IPS-18c (cell line): ENCODE measurements around the gene ARNT2.
A peak's percentile ranks its signal among the peaks of the same experiment; 100 is the strongest.
"Not testable (repeated sequence)": the region's sequence is repeated elsewhere in the genome, so short reads cannot be mapped to it uniquely, and the experiment has no call there.

ENCODE experiments used
- H3K4me3 ChIP-seq: 2 replicates; pipeline ENCODE4 v1.7.0; 2013; ENCODE audit warnings: low read depth, mild to moderate bottlenecking, low read length, moderate library complexity; ENCODE audit not compliant: insufficient read depth
- H3K9me3 ChIP-seq: one replicate; pipeline ENCODE4 v1.6.1; 2013; ENCODE audit warnings: mild to moderate bottlenecking, low read length, moderate library complexity; ENCODE audit not compliant: control insufficient read depth, insufficient read depth

ARNT2 gene

DNA sequence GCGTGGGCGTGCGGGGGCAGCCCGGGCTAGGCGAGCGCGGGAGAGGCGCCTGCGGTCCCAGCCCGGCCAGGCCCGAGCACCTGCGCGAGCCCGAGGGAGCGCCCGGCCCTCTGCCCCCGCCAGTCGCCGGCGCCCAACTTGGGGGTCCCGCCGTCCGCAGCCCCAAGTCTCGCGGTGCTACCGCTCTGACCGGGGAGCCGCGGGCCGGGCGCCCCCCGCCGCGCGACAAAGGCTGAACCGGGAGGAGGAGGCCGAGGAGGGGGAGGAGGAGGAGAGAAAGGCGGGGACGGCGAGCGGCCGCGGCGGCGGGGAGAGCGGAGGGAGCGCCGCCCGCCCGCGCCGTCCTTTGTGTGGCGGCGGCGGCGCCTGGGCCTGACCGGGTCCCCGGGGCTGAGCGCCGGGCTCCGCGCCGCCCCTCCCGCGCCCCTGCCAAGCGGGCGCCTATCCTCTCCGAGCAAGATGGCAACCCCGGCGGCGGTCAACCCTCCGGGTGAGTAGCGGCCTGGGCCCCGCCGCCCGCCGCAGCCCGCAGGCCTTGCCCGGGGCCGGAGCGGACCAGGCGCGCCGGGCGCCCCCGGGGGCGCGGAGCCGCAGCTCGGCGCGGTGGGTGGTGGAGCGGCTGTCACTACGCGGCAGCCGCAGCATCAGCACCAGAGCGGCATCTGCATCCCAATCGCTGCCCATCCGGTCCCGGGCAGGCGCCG, at the start of gene ARNT2:
TSS of gene ARNT2 (plus strand) at position 326 of the 704 bp plus-strand sequence. CDS start at position 460, 134 bp downstream.
- peak within 1 kb of the TSS; percentile 76 for H3K4me3 ChIP-seq
- no peaks in the 10 kb centered on the region for H3K9me3 ChIP-seq

DNA sequence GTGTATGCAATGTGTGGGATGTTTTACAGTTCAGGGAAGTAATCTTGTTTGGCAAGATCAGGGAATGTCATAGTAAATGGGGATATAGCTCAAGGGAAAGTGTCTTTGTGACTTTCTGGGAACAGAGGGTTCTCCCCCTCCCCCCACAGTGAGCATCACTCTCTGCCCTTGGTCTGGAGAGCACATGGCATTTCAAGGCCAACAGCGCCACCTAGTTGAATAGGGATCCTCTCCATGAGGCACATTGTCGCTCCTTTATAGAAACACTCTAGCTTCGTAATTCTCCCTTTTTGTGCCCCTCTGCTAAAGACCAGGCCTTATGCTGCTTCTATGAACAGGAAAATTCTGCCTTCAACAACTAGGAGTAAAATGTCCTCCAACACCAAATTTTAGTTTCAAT, 37.1 kb upstream of the ARNT2 start:
- H3K4me3 ChIP-seq = no peak overlapping the region
- peaks cover 7% of the 10 kb centered on the region for H3K9me3 ChIP-seq

DNA sequence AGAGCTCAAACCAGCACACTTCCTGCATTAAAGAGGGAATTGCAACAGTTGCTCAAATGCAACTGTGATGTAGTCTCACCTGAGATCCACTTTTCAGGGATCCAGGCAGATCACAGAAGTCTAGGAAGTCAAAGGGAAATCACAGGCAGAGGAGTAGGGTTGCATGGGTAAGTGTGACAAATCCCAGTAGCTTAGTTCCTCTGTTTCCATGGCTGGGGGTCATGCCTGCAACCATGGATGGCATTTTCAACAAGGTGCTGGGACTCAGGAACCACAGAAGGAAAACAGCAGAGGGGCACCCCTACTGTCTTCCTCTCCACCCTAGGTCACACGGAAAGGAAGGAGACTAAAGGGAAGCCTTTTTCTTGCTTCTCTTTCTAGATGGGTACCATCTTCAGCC, 36.5 kb upstream of the ARNT2 start:
- Histone ChIP-seq H3K4me3 (no peak overlapping the region), H3K9me3 (peaks cover 7% of the 10 kb centered on the region)

DNA sequence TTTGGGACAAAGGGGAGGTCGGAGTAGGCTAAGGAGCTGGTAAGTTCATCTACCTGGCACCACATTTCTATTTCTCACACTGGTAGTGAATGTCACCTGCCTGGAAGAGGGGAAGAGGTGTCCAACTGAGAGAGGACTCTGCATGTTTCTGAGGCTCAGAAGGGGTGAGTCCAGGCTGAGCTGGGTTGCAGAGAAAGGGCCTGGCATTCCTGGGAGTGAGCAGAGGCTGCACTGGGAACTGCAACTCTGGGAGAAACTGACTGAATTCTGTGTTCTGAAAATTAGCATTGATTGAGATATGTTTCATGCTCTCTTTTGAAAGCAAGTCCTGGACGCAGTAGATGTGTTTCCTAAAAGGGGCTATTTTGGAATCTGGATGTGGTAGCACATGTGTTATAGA, 32.3 kb upstream of the ARNT2 start:
- H3K9me3 ChIP-seq = peaks cover 7% of the 10 kb centered on the region
- H3K4me3 ChIP-seq = no peak overlapping the region

DNA sequence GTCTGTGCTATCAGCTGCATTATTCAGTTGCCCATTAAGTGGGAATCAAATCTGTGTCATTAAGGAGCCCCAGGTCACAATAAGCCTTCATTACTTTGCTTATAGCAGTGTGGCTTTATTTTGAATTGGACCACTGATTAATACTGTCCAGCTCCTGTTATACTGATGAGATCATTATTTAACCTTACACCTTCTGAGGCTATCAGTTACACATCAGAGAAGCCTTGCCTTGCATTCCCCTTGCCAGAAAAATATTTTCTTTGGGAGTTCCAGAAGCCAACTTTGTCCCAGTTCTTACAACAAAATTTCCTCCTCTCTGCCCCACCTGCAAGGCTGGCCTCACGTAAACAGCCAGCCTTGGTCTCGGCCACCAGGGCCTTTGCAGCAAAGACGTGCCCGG, 29.7 kb upstream of the ARNT2 start:
- H3K9me3 ChIP-seq = no peaks in the 10 kb centered on the region
- H3K4me3 ChIP-seq = no peak overlapping the region

DNA sequence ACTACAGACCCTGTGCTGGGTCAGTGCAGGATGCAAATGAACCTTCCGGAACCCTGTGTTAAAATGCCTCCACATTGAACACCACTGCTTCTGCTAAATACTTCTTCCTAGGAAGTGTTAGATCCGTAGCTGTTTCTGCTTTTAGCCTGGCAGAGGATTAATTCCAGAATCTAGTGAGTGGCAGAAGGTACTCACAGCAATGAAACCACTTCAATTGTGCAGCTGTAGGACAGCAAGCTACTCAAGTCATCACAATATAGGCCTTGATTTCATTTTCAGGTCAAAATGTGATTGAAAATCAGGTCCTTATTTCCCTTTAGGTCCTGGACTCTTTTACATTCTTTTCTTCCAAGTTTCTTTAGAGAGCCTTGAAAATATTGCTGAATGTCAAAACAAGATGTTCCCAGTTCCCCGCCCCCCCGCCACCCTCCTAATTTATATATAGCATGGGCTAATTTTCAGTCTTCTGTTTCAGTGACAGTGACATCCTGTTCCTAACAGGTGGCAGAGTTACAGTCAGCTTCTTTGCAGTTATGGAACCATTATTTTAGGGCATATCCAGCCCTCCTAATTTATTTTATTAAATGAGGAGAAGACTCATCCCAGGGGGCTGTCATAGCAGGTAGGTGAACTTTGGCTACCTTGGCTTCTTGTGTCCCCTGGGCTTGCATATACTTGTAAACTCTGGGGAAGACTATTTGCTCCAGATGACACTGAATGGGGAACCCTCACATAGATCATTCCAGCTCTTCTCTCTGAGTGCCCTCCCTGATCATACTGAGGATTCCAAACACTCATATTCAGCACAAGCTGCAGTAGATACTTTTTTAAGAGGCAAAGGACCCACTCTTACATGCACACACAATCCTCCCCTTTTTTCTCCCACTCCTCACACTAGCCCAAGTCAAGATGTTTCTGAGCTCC, 28.0 kb upstream of the ARNT2 start:
- H3K9me3 ChIP-seq = no peaks in the 10 kb centered on the region
- H3K4me3 ChIP-seq = no peak overlapping the region

DNA sequence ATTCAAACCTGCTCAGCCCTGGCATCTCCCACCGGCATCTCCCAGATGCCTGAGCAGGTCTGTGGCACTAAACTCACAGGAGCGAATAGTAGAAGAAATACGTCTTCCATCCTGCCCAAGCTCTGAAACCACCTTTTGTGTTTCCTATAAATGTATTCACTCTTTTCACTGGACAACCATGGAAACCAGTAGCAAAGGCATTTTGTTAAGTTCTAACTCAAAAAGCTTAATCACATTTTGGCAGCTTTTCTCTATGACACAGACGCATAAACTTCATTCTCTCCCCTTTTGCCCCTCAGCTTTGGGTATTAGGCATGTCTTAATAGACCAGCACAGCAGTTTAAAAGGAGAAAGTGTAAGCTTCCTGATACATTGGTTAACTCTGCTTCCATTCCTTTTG, 24.5 kb upstream of the ARNT2 start:
- H3K9me3 ChIP-seq = no peaks in the 10 kb centered on the region
- no peak overlapping the region for H3K4me3 ChIP-seq

DNA sequence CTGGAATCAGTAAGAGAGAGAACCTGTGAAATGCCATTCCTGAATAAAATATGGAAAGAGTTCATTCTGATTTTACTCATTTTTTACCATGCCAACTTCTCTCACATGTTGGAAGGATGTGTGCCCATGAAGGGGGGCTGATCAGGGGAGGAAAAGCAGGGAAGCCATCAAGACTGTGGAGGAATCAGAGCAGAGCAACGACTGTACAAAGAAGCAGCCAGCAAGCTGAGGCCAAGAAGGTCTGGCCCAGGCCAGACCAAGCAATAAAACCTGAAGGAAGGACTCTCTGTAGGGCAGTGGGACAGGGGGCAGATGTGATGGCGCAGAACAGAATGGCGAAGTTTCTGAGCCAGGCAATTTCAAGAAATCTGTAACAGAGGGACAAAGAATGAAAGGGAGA, 24.0 kb upstream of the ARNT2 start:
- Histone ChIP-seq H3K4me3 (no peak overlapping the region), H3K9me3 (no peaks in the 10 kb centered on the region)

DNA sequence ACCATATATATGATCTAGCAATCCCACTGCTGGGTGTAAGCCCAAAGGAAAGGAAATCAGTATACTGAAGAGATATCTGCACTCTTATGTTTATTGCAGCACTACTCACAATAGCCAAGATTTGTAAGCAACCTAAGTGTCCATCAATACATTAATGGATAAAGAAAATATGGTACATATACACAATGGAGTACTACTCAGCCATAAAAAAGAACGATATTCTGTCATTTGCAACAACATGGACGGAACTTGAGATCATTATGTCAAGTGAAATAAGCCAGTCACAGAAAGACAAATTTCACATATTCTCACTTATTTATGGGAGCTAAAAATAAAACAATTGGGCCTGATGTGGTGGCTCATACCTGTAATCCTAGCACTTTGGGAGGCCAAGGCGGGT, 21.9 kb upstream of the ARNT2 start:
- no peak overlapping the region for H3K4me3 ChIP-seq
- H3K9me3 ChIP-seq = no peaks in the 10 kb centered on the region

DNA sequence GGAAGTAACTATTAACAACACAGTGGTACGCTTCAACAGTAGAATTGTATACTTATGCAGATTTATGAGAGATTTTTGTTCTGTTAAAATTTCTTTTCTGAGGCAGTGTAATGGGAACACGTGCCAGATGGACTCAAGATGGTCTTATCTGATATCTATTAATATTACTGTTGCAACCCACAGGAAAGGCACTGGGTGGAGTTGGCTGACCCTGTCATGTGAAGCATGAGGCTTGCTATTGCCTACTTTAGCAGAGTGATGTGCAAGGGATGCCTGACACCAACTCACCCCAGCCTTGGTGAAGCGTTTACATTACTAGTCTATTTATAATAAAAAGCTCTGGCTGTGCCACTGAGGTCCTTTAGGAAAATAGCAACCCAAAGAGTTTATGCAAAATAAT, 19.8 kb upstream of the ARNT2 start:
- H3K9me3 ChIP-seq = no peaks in the 10 kb centered on the region
- no peak overlapping the region for H3K4me3 ChIP-seq

DNA sequence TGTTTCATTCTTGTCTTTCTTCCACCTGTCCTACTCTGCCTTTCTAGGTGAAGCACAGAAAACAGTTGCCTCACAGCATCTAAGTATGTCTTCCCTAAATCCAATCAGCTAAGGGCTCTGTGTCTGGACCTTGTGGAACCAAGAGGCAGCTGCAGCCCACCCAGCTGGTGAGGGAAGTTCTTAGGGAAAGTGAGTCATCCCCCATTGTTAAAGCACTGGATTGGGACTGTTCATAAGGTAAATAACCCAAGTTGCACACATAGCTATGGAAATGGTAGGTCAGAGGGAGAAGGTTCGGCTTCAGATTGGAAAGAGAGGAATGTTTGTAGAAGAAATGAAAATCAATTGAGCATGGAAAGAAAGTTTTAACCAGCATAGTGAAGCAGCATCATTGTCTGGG, 18.0 kb upstream of the ARNT2 start:
- H3K9me3 ChIP-seq = no peaks in the 10 kb centered on the region
- no peak overlapping the region for H3K4me3 ChIP-seq

DNA sequence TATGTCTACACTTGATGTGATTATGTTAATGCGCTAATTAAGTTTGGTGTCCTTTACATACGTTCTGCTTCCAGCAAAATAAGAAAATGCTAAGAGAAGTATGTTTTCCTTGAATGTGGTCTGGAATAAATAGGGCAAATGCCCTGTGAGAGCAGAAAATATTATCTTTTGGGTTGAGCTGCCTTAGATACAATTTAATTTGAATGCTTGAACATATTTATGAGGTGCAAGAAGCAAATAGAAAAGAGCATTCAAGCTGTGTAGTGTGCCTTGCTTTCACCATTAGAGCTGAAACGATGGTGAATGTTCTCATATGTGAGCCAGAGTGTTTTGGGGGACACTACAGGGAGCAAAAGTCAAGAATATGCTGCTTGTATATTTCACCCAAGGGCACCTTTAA, 15.9 kb upstream of the ARNT2 start:
- H3K9me3 ChIP-seq = no peaks in the 10 kb centered on the region

DNA sequence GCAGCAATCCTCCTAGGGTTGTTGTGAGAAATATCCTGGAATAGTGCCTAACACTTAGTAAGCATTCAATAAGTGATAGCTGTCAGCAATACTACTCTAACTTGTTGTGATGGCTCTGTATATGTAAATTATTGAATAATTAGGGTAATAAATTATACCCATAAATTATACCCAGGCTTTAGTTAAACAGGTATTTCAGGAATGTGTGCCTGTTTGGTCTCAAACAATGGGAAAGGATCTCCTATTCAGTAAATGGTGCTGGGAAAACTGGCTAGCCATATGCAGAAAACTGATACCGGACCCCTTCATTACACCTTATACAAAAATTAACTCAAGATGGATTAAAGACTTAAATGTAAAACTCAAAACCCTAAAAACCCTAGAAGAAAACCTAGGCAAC, 14.8 kb upstream of the ARNT2 start:
- H3K4me3 ChIP-seq = no peak overlapping the region
- H3K9me3 ChIP-seq = no peaks in the 10 kb centered on the region

More for the DNA sequence above, 15.9 kb upstream of the ARNT2 start:
- H3K4me3 ChIP-seq = no peak overlapping the region

DNA sequence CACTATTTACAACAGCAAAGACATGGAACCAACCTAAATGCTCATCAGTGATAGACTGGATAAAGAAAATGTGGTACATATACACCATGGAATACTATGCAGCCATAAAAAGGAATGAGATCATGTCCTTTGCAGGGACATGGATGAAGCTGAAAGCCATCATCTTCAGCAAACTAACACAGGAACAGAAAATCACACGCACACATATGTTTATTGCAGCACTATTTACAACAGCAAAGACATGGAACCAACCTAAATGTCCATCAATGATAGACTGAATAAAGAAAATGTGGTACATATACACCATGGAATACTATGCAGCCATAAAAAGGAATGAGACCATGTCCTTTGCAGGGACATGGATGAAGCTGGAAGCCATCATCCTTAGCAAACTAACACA, 13.2 kb upstream of the ARNT2 start:
- H3K9me3 ChIP-seq, H3K4me3 ChIP-seq: not testable (repeated sequence)

DNA sequence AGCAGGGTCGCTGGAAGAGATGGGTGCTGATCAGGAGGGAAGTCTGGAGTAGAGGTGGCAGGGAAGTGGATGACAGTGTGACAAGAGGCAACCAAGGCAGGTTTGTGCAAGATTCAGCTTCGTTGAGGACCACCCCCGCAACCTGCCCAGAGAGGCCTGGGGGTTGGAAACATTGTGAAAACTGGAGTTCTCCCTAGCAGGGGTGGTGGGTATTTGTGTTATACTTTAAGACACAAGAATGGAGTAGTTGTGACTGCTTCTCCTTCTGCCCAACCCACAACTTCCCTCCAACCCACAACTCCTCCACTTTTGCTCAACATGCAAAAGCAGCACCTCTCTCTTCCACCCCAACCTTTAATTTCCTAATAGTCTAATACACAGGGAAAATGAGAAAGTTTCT, 8.6 kb upstream of the ARNT2 start:
- Histone ChIP-seq H3K9me3 (no peaks in the 10 kb centered on the region), H3K4me3 (no peak overlapping the region)

DNA sequence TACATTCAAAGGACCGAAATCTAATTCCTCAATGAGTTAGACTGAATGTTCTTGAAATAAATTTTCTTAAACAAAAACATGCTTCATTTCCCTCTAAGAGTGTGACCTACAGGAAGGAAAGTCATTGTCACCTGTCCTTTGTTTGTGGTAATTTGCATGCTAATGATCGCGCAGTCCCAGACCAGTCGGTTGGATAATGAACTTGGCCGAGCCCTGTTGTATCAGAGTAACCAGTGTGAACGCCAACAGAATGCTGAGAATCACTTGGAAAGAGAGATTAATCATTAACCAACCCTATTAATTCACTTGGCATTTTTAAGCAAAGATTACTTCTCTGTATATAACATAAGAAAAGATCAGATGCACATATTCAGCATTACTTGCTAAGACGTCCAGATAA, 8.1 kb upstream of the ARNT2 start:
- Histone ChIP-seq H3K9me3 (no peaks in the 10 kb centered on the region), H3K4me3 (no peak overlapping the region)

DNA sequence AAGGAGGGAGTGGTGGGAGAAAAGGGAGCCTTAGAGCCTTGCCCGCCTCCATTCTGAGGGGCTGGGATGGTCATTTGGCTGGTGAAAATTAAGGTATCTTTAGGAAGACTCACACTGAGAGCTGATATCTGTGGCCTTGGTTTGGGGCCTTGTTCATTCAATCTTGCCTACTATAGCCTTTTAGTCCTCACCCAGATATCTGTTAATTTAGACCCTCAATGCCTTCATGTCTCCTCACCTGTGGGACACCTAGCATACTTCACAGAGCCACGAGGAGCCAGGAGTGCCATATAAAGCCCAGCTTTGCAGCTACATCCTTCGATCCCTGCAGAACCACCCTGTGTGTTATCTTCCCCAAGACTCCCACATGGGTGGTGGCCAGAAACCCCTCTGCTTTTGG, 4.7 kb upstream of the ARNT2 start:
- Histone ChIP-seq H3K4me3 (no peak overlapping the region), H3K9me3 (no peaks in the 10 kb centered on the region)

DNA sequence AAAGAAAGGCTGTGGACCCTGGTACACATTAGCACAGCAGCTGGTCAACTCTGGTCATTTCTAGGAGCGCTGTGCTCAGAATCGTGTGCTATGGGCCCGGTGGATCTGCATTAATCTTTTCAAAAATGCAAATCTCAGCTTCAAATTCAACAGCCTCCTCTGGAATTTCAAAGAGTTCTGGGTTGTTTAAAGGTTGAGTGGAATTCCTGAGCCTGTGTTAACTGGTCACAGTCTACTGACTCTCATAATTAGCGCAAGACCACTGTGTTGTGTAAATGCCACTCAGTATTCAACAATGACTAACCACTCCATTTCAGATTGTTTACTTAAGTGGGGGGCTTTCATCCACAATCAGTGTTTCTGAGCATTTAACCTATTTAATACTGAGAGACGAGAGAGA, 2.7 kb upstream of the ARNT2 start:
- no peak overlapping the region for H3K4me3 ChIP-seq

More for the DNA sequence above, 2.7 kb upstream of the ARNT2 start:
- no peaks in the 10 kb centered on the region for H3K9me3 ChIP-seq
